Liver (tissue), 9 donors: ENCODE measurements around the gene LRRC47. TPM values are rescaled to one million over a fixed set of nuclear protein-coding genes. Genes with fewer than 3 reads are reported as not detected.

ENCODE experiments used
- DNase-seq: peaks from one replicate; pipeline ENCODE4 v3.0.0-alpha.2; 2017; ENCODE audit warnings: low spot score
- H3K27ac ChIP-seq, 2 donors: one replicate each; pipeline ENCODE4 v1.7.0; 2013; ENCODE audit warnings: inconsistent platforms in 2 of 2, low read length in 2 of 2, control low read depth in 1 of 2, low read depth in 1 of 2, mild to moderate bottlenecking in 1 of 2
- H3K27me3 ChIP-seq, 4 donors: one replicate each; pipeline versions ENCODE4 v1.6.1 to v1.7.0; 2013; ENCODE audit warnings: low read length in 3 of 4, inconsistent platforms in 1 of 4, mild to moderate bottlenecking in 1 of 4, moderate library complexity in 1 of 4; ENCODE audit not compliant: control insufficient read depth in 4 of 4, insufficient read depth in 4 of 4
- H3K36me3 ChIP-seq, 4 donors: one replicate each; pipeline versions ENCODE4 v1.6.1 to v1.7.0; 2013; ENCODE audit warnings: low read length in 3 of 4, mild to moderate bottlenecking in 3 of 4, low read depth in 1 of 4, moderate library complexity in 1 of 4; ENCODE audit not compliant: control insufficient read depth in 4 of 4, insufficient read depth in 3 of 4
- H3K4me1 ChIP-seq, 4 donors: one replicate each; pipeline versions ENCODE4 v1.6.1 to v1.7.0; 2013; ENCODE audit warnings: low read length in 3 of 4, mild to moderate bottlenecking in 3 of 4, moderate library complexity in 1 of 4; ENCODE audit not compliant: control insufficient read depth in 4 of 4, insufficient read depth in 4 of 4
- H3K4me3 ChIP-seq, 3 donors: one replicate each; pipeline versions ENCODE4 v1.6.1 to v1.7.0; 2013; ENCODE audit warnings: low read length in 3 of 3, control low read depth in 1 of 3, low read depth in 1 of 3, mild to moderate bottlenecking in 1 of 3
- H3K9ac ChIP-seq, 2 donors: one replicate each; pipeline ENCODE4 v1.7.0; 2013; ENCODE audit warnings: low read length in 2 of 2, mild to moderate bottlenecking in 2 of 2, moderate library complexity in 2 of 2, control low read depth in 1 of 2, low read depth in 1 of 2
- H3K9me3 ChIP-seq, 4 donors: one replicate each; pipeline versions ENCODE4 v1.6.1 to v1.7.0; 2013; ENCODE audit warnings: low read length in 3 of 4; ENCODE audit not compliant: control insufficient read depth in 4 of 4
- ATF3 ChIP-seq: IDR thresholded peaks from 2 replicates; pipeline ENCODE4 v1.6.1; 2016; ENCODE audit warnings: antibody characterized with exemption
- CTCF ChIP-seq: fragments of 150-350 bp; IDR thresholded peaks from 2 replicates; pipeline ENCODE4 v1.5.1; 2017; ENCODE audit warnings: improper control_type of control experiment, low read depth, low read length; ENCODE audit not compliant: missing input control
- EGR1 ChIP-seq, 2 donors: IDR thresholded peaks; 2 replicates each; pipeline ENCODE4 v1.6.1; 2016 to 2018; ENCODE audit warnings: antibody characterized with exemption in 2 of 2, low read depth in 2 of 2
- FOXA1 ChIP-seq: IDR thresholded peaks from 2 replicates; pipeline ENCODE4 v1.6.1; 2016; ENCODE audit warnings: antibody characterized with exemption
- FOXA2 ChIP-seq: IDR thresholded peaks from 2 replicates; pipeline ENCODE4 v1.6.1; 2016; ENCODE audit warnings: antibody characterized with exemption
- GABPA ChIP-seq, 2 donors: IDR thresholded peaks in 1 of 2; conservative IDR thresholded peaks in 1 of 2; 2 replicates each; pipeline ENCODE4 v1.6.1; 2016; ENCODE audit warnings: antibody characterized with exemption in 2 of 2, mild to moderate bottlenecking in 1 of 2, moderate library complexity in 1 of 2
- HNF4A ChIP-seq, 2 donors: conservative IDR thresholded peaks; 2 replicates each; pipeline ENCODE4 v1.6.1; 2016; ENCODE audit warnings: antibody characterized with exemption in 2 of 2, mild to moderate bottlenecking in 2 of 2
- HNF4G ChIP-seq: IDR thresholded peaks from 2 replicates; pipeline ENCODE4 v1.6.1; 2016; ENCODE audit warnings: antibody characterized with exemption
- JUND ChIP-seq, 2 donors: IDR thresholded peaks; 2 replicates each; pipeline ENCODE4 v1.6.1; 2016; ENCODE audit warnings: antibody characterized with exemption in 2 of 2
- MAX ChIP-seq: IDR thresholded peaks from 2 replicates; pipeline ENCODE4 v1.6.1; 2016; ENCODE audit warnings: antibody characterized with exemption
- NR2F2 ChIP-seq: IDR thresholded peaks from 2 replicates; pipeline ENCODE4 v1.6.1; 2016; ENCODE audit warnings: antibody characterized with exemption
- RAD21 ChIP-seq, 2 donors: IDR thresholded peaks; 2 replicates each; pipeline ENCODE4 v1.6.1; 2016; ENCODE audit warnings: antibody characterized with exemption in 2 of 2, mild to moderate bottlenecking in 2 of 2
- REST ChIP-seq: IDR thresholded peaks from 2 replicates; pipeline ENCODE4 v1.6.1; 2016; ENCODE audit warnings: antibody characterized with exemption, mild to moderate bottlenecking
- RXRA ChIP-seq, 2 donors: IDR thresholded peaks; 2 replicates each; pipeline ENCODE4 v1.6.1; 2017 to 2018; ENCODE audit warnings: antibody characterized with exemption in 2 of 2, mild to moderate bottlenecking in 1 of 2
- SP1 ChIP-seq: IDR thresholded peaks from 2 replicates; pipeline ENCODE4 v1.6.1; 2018; ENCODE audit warnings: antibody characterized with exemption, mild to moderate bottlenecking
- TAF1 ChIP-seq: conservative IDR thresholded peaks from 2 replicates; pipeline ENCODE4 v1.6.1; 2016; ENCODE audit warnings: antibody characterized with exemption, mild to moderate bottlenecking
- YY1 ChIP-seq: IDR thresholded peaks from 2 replicates; pipeline ENCODE4 v1.6.1; 2016; ENCODE audit warnings: antibody characterized with exemption, mild to moderate bottlenecking
- ZBTB33 ChIP-seq: IDR thresholded peaks from 2 replicates; pipeline ENCODE4 v1.6.1; 2016; ENCODE audit warnings: antibody characterized with exemption
- WGBS: extraction: QIAGEN DNeasy Blood & Tissue Kit; methylation state at CpG from one replicate; pipeline ENCODE4 v1.1.7; 2013; 5-methylcytosine and 5-hydroxymethylcytosine counted together
- polyA plus RNA-seq, 2 donors: library from polyadenylated mRNA; stranded (reverse) in 1 of 2; unstranded in 1 of 2; fragments of 200-250 nt in 1 of 2; fragments of >200 nt in 1 of 2; fragmentation: Nextera tagmentation in 1 of 2; extraction: Ambion mirVana in 1 of 2; gene quantifications; one replicate each; pipeline versions ENCODE4 v1.2.1 to v1.2.3, GENCODE V29; 2013 to 2015
- total RNA-seq, 2 donors: library from RNA; depleted of rRNA; stranded (reverse); fragments of >200 nt; gene quantifications; one replicate each; pipeline ENCODE4 v1.2.3, GENCODE V29; 2014
- donor health status: healthy.
- donor health status: healthy.
- donor health status: healthy.
- donor health status: healthy.
- donor health status: healthy.

Gene LRRC47
- total and polyA plus RNA-seq, 4 donors, result 8.7 to 23.8 (median 15.4) TPM

GRCh38 chr1:3767328-3767925, 28.9 kb downstream of the LRRC47 start:
- Histone ChIP-seq H3K27ac (no peak overlapping the region), H3K4me3 (no peak overlapping the region), H3K4me1 (peaks cover 2 to 12% (median 8%) of the 10 kb centered on the region in 4 donors), H3K36me3 (no peaks in the 10 kb centered on the region), H3K27me3 (no peaks in the 10 kb centered on the region), H3K9ac (no peak overlapping the region), H3K9me3 (no peaks in the 10 kb centered on the region)
- TF ChIP-seq ATF3 (no peak), RXRA (IDR thresholded peaks at IDR 0.05) (no peak)
- DNase-seq, result no peak
- 91% methylated on average over 17 of the region's 17 CpGs for WGBS

GRCh38 chr1:3763351-3764125, 32.8 kb downstream of the LRRC47 start:
- no peak for DNase-seq

More at GRCh38 chr1:3763351-3764125, 32.8 kb downstream of the LRRC47 start:
- no peaks in the 10 kb centered on the region for H3K27me3 ChIP-seq
- H3K4me1 ChIP-seq, result peaks cover 0 to 4% (median 1%) of the 10 kb centered on the region in 4 donors
- H3K27ac ChIP-seq, result no peak overlapping the region
- H3K9ac ChIP-seq, result no peak overlapping the region
- WGBS, result 88% methylated on average over 31 of the region's 31 CpGs
- TF ChIP-seq HNF4A (conservative IDR thresholded peaks at IDR 0.05) (no peak), GABPA (IDR thresholded peaks at IDR 0.05 in 1 of 2, conservative IDR thresholded peaks at IDR 0.05 in 1 of 2) (no peak), YY1 (no peak), RAD21 (IDR thresholded peaks at IDR 0.05) (no peak), SP1 (no peak), EGR1 (IDR thresholded peaks at IDR 0.05; ENCODE audit: low read depth in 2 of 2) (no peak), HNF4G (no peak), FOXA1 (no peak), RXRA (IDR thresholded peaks at IDR 0.05) (no peak), JUND (IDR thresholded peaks at IDR 0.05) (no peak), ZBTB33 (no peak), CTCF (no peak), TAF1 (no peak), REST (no peak), NR2F2 (no peak), MAX (no peak), FOXA2 (no peak), ATF3 (no peak)
- no peaks in the 10 kb centered on the region for H3K36me3 ChIP-seq
- H3K4me3 ChIP-seq, result no peak overlapping the region
- no peaks in the 10 kb centered on the region for H3K9me3 ChIP-seq
